ENCODE results near the gene SSTR3. TPM values are rescaled to one million over a fixed set of nuclear protein-coding genes. Genes with fewer than 3 reads are reported as not detected.

The SSTR3 gene
- total and polyA plus RNA-seq, 9 of the 15 experiments (the other 6 are each of a cell fraction or from before 2014, with no cell fraction given): 0.03 TPM; not detected in 8

DNA sequence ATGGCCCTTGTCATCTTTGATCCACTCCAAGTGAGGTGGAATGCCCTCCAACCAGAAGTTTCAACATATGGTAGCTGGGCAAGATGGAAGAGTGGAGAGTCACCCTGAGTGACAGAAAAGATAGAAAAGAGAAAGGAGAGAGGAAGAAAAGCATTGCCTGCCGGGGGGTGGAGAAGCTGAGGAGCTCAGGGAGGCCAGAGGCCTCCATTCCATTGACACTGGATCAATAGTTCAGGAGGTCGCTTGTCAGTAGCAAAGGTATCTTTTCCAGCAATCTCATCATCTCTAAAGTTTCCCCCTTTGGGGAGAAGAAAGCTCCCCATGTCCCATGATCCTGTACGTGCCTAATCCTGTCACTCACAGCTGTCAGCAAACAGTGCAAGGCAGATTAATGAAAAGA, 17.5 kb downstream of the SSTR3 start:
- Histone ChIP-seq H3K79me2 (ENCODE audit: control insufficient read depth, insufficient read depth, low read length) (peaks cover 2% of the 10 kb centered on the region; the same call in 1 of the 3 replicates), H2AFZ (ENCODE audit: low read depth, low read length) (no peak overlapping the region), H3K27me3 (ENCODE audit: control insufficient read depth in 2 of 2, insufficient read depth in 2 of 2, low read length in 2 of 2) (no peaks in the 10 kb centered on the region), H3K9me3 (replicated peaks; ENCODE audit: control insufficient read depth, insufficient read depth, low read depth, low read length) (peaks cover 3% of the 10 kb centered on the region; the same call in 1 of the 2 replicates), H3K4me3 (no peak overlapping the region), H3K4me2 (ENCODE audit: insufficient read depth, low read length) (no peak overlapping the region), H3K27ac (ENCODE audit: extremely low read depth, low read depth, low read length) (no peak overlapping the region; the same call in 2 of the 3 replicates), H3K9ac (ENCODE audit: insufficient read depth in 1 of 2, low read depth in 2 of 2, low read length in 2 of 2) (no peak overlapping the region), H3K9me1 (ENCODE audit: control insufficient read depth, insufficient read depth, low read length) (no peaks in the 10 kb centered on the region), H4K20me1 (replicated peaks; ENCODE audit: control insufficient read depth, insufficient read depth, low read length) (no peaks in the 10 kb centered on the region), H3K4me1 (replicated peaks in 1 of 2; ENCODE audit: control insufficient read depth in 2 of 2, insufficient read depth in 2 of 2, low read length in 2 of 2) (peaks cover 22 to 31% of the 10 kb centered on the region in 2 experiments), H3K36me3 (ENCODE audit: control insufficient read depth, insufficient read depth, low read length) (no peaks in the 10 kb centered on the region)
- no peak for ATAC-seq
- WGBS (ENCODE audit: insufficient coverage, low coverage, missing lambda C conversion rate): 43% methylated on average over 3 of the region's 3 CpGs
- intact Hi-C loops (cut with micrococcal nuclease): loop anchor here (10.0 kb wide), 1 partner anchor 410 kb away; no protein-coding TSS in a partner anchor
- CTCF ChIA-PET (ENCODE audit: low intra/inter-chr PET ratio): no interaction called here
- BruUV-seq (replicated peaks): no TSS peak
- in situ Hi-C loops (cut with MboI): no loop called here
- no peak for DNase-seq (ENCODE audit: extremely low read depth in 1 of 4, low spot score in 3 of 4)
- TF ChIP-seq POLR2G (IDR thresholded peaks at IDR 0.05; ENCODE audit: low read depth, low read length) (no peak), MEIS2 (IDR thresholded peaks at IDR 0.05; ENCODE audit: partially characterized antibody) (peak; percentile 29)
- TF ChIP-seq, protein P1, sequence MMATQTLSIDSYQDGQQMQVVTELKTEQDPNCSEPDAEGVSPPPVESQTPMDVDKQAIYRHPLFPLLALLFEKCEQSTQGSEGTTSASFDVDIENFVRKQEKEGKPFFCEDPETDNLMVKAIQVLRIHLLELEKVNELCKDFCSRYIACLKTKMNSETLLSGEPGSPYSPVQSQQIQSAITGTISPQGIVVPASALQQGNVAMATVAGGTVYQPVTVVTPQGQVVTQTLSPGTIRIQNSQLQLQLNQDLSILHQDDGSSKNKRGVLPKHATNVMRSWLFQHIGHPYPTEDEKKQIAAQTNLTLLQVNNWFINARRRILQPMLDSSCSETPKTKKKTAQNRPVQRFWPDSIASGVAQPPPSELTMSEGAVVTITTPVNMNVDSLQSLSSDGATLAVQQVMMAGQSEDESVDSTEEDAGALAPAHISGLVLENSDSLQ (IDR thresholded peaks at IDR 0.05): peak; percentile 67
- TF ChIP-seq, protein P2, sequence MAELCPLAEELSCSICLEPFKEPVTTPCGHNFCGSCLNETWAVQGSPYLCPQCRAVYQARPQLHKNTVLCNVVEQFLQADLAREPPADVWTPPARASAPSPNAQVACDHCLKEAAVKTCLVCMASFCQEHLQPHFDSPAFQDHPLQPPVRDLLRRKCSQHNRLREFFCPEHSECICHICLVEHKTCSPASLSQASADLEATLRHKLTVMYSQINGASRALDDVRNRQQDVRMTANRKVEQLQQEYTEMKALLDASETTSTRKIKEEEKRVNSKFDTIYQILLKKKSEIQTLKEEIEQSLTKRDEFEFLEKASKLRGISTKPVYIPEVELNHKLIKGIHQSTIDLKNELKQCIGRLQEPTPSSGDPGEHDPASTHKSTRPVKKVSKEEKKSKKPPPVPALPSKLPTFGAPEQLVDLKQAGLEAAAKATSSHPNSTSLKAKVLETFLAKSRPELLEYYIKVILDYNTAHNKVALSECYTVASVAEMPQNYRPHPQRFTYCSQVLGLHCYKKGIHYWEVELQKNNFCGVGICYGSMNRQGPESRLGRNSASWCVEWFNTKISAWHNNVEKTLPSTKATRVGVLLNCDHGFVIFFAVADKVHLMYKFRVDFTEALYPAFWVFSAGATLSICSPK (IDR thresholded peaks at IDR 0.05; ENCODE audit: borderline replicate concordance): no peak
- no peak for FAIRE-seq
- POLR2A ChIA-PET: no interaction called here

Data from K562 (cell line).